Mesothelial cell of epicardium (in vitro differentiated cells): ENCODE data around the gene SGTB. TPM values are rescaled to one million over a fixed set of nuclear protein-coding genes. Genes with fewer than 3 reads are reported as not detected.

ENCODE experiments used
- DNase-seq, 2 experiments: peaks; one replicate each; pipeline ENCODE4 v3.0.0; 2021; ENCODE audit warnings: low spot score in 2 of 2; ENCODE audit not compliant: unreplicated experiment in 2 of 2
- H3K27ac Mint-ChIP-seq: 2 replicates; pipeline ENCODE4 v1.8.0; 2021; ENCODE audit warnings: mixed read lengths
- H3K27me3 Mint-ChIP-seq: 2 replicates; pipeline ENCODE4 v1.8.0; 2021; ENCODE audit warnings: low read depth, mixed read lengths
- H3K36me3 Mint-ChIP-seq: 2 replicates; pipeline ENCODE4 v1.8.0; 2021; ENCODE audit warnings: mixed read lengths
- H3K4me1 Mint-ChIP-seq: 2 replicates; pipeline ENCODE4 v1.8.0; 2021; ENCODE audit warnings: mixed read lengths
- H3K4me3 Mint-ChIP-seq: 2 replicates; pipeline ENCODE4 v1.8.0; 2021; ENCODE audit warnings: mild to moderate bottlenecking, moderate library complexity, mixed read lengths
- H3K9me3 Mint-ChIP-seq: 2 replicates; pipeline ENCODE4 v1.8.0; 2021; ENCODE audit warnings: mixed read lengths
- total RNA-seq: library from RNA; stranded (reverse); gene quantifications from 3 replicates; pipeline ENCODE4 v1.2.1, GENCODE V29; 2021
- TF ChIP-seq, protein P1 (sequence below): fragments of 200-600 bp; sonication (generic); IDR thresholded peaks from one replicate; pipeline ENCODE4 v1.5.0; 2021; ENCODE audit warnings: antibody characterized with exemption; ENCODE audit not compliant: unreplicated experiment

The SGTB gene
- total RNA-seq, 1 donor from 2014 or later: 9.4 TPM

DNA sequence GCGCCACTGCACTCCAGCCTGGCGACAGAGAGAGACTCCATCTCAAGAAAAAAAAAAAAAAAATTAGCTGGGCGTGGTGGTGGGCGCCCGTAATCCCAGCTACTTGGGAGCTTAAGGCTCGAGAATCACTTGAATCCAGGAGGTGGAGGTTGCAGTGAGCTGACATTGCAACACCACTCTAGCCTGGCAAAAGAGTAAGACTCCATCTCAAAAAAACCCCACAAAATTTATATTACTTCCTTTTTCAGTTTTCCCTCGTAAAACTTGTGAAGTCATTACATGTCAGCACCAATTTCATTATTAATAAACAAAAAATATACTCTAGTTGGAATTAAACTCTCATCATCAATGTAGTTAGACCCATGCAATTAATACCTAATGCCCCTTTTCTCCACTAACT is 53.2 kb downstream of the SGTB start:
- Mint-ChIP-seq H3K9me3 (no peaks in the 10 kb centered on the region), H3K36me3 (peaks cover 3% of the 10 kb centered on the region), H3K4me1 (no peaks in the 10 kb centered on the region), H3K27me3 (no peaks in the 10 kb centered on the region), H3K4me3 (no peak overlapping the region), H3K27ac (no peak overlapping the region)
- TF ChIP-seq, protein P1, sequence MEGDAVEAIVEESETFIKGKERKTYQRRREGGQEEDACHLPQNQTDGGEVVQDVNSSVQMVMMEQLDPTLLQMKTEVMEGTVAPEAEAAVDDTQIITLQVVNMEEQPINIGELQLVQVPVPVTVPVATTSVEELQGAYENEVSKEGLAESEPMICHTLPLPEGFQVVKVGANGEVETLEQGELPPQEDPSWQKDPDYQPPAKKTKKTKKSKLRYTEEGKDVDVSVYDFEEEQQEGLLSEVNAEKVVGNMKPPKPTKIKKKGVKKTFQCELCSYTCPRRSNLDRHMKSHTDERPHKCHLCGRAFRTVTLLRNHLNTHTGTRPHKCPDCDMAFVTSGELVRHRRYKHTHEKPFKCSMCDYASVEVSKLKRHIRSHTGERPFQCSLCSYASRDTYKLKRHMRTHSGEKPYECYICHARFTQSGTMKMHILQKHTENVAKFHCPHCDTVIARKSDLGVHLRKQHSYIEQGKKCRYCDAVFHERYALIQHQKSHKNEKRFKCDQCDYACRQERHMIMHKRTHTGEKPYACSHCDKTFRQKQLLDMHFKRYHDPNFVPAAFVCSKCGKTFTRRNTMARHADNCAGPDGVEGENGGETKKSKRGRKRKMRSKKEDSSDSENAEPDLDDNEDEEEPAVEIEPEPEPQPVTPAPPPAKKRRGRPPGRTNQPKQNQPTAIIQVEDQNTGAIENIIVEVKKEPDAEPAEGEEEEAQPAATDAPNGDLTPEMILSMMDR: no peak
- DNase-seq: no peak

DNA sequence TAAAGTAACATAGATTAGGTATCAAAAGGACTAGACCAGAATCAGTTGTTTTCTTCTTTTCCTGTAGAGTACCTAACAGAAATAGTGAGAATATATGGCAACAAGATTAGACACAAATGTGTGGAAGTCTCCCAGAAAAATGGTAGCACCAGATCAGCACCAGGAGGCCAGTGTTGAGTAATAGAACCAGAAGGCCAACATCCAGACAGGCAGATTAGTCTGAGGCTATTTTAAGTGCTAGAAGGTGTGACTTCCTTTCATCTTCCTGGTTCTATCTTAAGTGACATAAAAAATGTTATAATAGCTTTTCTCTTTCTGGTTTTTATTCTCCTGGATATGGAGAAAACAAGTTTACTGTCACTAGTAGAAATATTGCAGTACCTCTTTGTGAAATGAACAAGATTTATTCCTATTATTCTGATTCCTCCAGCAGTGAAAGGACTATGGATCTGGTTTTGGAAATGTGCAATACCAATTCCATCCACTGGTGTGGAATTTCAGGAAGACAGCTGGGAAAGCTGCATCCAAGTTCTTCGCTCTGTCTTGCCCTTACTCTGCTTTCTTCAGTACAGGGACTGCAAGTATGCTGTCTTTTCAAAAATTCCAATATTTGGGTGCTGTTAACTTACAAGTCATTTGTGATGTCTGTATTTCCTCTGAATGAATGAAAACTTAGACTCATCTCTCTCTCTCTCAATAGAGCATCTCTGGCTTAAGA is 57.9 kb downstream of the SGTB start:
- Mint-ChIP-seq H3K36me3 (peaks cover 15% of the 10 kb centered on the region), H3K27ac (peak overlapping the region; percentile 26), H3K9me3 (no peaks in the 10 kb centered on the region), H3K4me1 (no peaks in the 10 kb centered on the region), H3K4me3 (no peak overlapping the region), H3K27me3 (no peaks in the 10 kb centered on the region)
- TF ChIP-seq, protein P1: peak; percentile 72
- DNase-seq: no peak

DNA sequence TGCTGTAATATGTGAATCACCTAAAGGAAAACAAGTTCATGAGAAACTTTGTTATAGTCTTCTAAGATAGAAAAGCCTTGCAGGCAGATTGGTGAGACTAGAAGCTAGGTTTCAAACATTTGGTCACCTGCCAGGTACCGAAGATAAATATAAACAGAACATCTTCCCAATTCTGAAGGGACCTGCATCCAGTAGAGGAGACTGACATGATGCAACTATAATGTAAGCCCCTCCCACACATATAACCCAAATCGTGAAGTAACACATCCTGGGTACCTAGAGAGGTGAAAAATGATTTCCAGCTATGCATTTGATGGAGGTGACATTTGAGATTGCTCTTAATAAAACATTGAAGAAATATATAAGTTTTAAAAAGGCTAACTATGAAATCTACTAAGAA is 67.2 kb downstream of the SGTB start:
- no peaks in the 10 kb centered on the region for H3K9me3 Mint-ChIP-seq
- H3K4me1 Mint-ChIP-seq: no peaks in the 10 kb centered on the region
- H3K36me3 Mint-ChIP-seq: peaks cover 12% of the 10 kb centered on the region
- H3K27ac Mint-ChIP-seq: no peak overlapping the region
- no peak overlapping the region for H3K4me3 Mint-ChIP-seq
- no peaks in the 10 kb centered on the region for H3K27me3 Mint-ChIP-seq
- TF ChIP-seq, protein P1: no peak
- DNase-seq: no peak

DNA sequence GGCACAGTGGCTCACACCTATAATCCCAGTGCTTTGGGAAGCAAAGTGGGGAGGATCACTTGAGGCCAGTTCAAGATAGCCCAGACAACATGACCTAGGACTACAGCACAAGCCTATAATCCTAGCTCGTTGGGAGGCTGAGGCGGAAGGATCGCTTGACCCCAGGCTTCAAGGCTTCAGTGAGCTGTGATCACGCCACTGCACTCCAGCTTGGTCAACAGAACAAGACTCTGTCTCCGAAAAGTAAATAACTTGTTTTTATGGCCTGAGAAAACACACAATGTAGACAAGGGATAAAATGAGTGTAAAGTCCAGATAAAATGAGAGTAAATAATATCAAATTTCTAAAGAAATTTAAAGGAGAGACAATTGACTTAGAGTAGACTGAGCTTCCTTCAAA is 70.8 kb downstream of the SGTB start:
- no peaks in the 10 kb centered on the region for H3K27me3 Mint-ChIP-seq
- H3K4me3 Mint-ChIP-seq: no peak overlapping the region
- H3K36me3 Mint-ChIP-seq: peaks cover 13% of the 10 kb centered on the region
- no peaks in the 10 kb centered on the region for H3K4me1 Mint-ChIP-seq
- TF ChIP-seq, protein P1: no peak
- no peaks in the 10 kb centered on the region for H3K9me3 Mint-ChIP-seq
- H3K27ac Mint-ChIP-seq: no peak overlapping the region
- no peak for DNase-seq

DNA sequence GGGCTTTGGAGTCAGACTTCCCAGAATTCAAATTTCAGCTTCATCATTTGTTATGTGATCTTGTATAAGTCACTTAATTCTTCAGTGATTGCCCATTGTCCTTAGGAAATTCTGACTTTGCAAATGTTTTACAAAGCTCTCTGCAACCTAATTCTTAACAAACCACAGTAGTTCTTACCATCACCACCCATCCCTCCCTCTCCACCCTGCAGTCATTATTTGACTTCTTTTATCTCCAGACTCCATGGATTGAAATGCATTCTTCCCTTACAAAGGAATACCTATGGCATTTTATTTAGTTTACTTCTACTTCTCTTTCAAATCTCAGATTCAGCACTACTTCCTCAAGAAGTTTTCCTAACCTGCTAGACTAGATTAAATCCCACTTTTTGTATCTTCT is 74.0 kb downstream of the SGTB start:
- Mint-ChIP-seq H3K4me1 (no peaks in the 10 kb centered on the region), H3K27me3 (no peaks in the 10 kb centered on the region), H3K4me3 (no peak overlapping the region), H3K9me3 (no peaks in the 10 kb centered on the region), H3K27ac (no peak overlapping the region), H3K36me3 (peaks cover 21% of the 10 kb centered on the region)
- TF ChIP-seq, protein P1: no peak
- DNase-seq: no peak
